Measurements from ENCODE around the gene GPN2. TPM values are rescaled to one million over a fixed set of nuclear protein-coding genes. Genes with fewer than 3 reads are reported as not detected.

GPN2 gene
- total and polyA plus RNA-seq, 9 of the 15 experiments (the other 6 are each of a cell fraction or from before 2014, with no cell fraction given), result 9.9 to 58.8 (median 20.4) TPM

- no peak for TF ChIP-seq CHAMP1 (IDR thresholded peaks at IDR 0.05)
- TF ChIP-seq MTA3 (IDR thresholded peaks at IDR 0.05; ENCODE audit: borderline replicate concordance), result no peak; the same call in 1 of the 2 replicates
- TF ChIP-seq KAT2B (IDR thresholded peaks at IDR 0.05; ENCODE audit: low read depth, low read length), result no peak
- no peak for TF ChIP-seq LCOR (CRISPR knock-in tag; IDR thresholded peaks at IDR 0.05)
- no peak for TF ChIP-seq BRD9 (IDR thresholded peaks at IDR 0.05; ENCODE audit: low read depth, partially characterized antibody)
- no peak for TF ChIP-seq MTF1 (CRISPR knock-in tag; IDR thresholded peaks at IDR 0.05; ENCODE audit: borderline replicate concordance)
- TF ChIP-seq FOXP4 (CRISPR knock-in tag; IDR thresholded peaks at IDR 0.05; ENCODE audit: borderline replicate concordance), result no peak
- TF ChIP-seq IRF9 (tag; IDR thresholded peaks at IDR 0.05), result no peak
- 0 out of 2 replicates have a peak, but pooled peaks have one; percentile 3 for TF ChIP-seq ZNF644 (tag; IDR thresholded peaks at IDR 0.05; ENCODE audit: low read depth)
- TF ChIP-seq GABPB2 (CRISPR knock-in tag; conservative IDR thresholded peaks at IDR 0.05), result no peak
- TF ChIP-seq HBP1 (CRISPR knock-in tag; IDR thresholded peaks at IDR 0.05), result no peak
- peak; percentile 97 for TF ChIP-seq DIDO1 (tag; IDR thresholded peaks at IDR 0.05; ENCODE audit: low read depth)
- peak; percentile 95 for TF ChIP-seq RBBP5 (IDR thresholded peaks at IDR 0.05; ENCODE audit: borderline replicate concordance, insufficient read depth, low read length, poor library complexity, severe bottlenecking)
- TF ChIP-seq IFI16 (CRISPR knock-in tag; IDR thresholded peaks at IDR 0.05), result no peak
- TF ChIP-seq SPI1 (IDR thresholded peaks at IDR 0.05; ENCODE audit: borderline replicate concordance, low read depth, low read length), result no peak
- TF ChIP-seq MAZ (CRISPR knock-in tag; conservative IDR thresholded peaks at IDR 0.05 in 1 of 2, IDR thresholded peaks at IDR 0.05 in 1 of 2), result peak; percentile 67 to 88
- no peak for TF ChIP-seq ATF1 (CRISPR knock-in tag; IDR thresholded peaks at IDR 0.05)
- peak; percentile 72 for TF ChIP-seq ATF1 (tag; IDR thresholded peaks at IDR 0.05)
- peak; percentile 96 to 99 for TF ChIP-seq SIN3A (IDR thresholded peaks at IDR 0.05; ENCODE audit: borderline replicate concordance in 2 of 2, control insufficient read depth in 1 of 2, low read depth in 2 of 2, low read length in 2 of 2)
- no peak for TF ChIP-seq STAG1 (CRISPR knock-in tag; IDR thresholded peaks at IDR 0.05; ENCODE audit: borderline replicate concordance)
These were observed 10.1 kb upstream of the GPN2 start, which contains the start of gene GPATCH3 (continued) for GRCh38 chr1:26900001-26900814.

All from K562 (cell line).